GM12892 (cell line): ENCODE results near the gene RBMS1.

Experiments used
- POLR2A ChIP-seq: IDR thresholded peaks from 2 replicates; pipeline ENCODE4 v1.6.1; 2011; ENCODE audit warnings: low read depth, low read length, control low read depth
- TAF1 ChIP-seq: IDR thresholded peaks from 2 replicates; pipeline ENCODE4 v1.6.1; 2011; ENCODE audit warnings: low read depth, mild to moderate bottlenecking, control low read depth, low read length, borderline replicate concordance

DNA sequence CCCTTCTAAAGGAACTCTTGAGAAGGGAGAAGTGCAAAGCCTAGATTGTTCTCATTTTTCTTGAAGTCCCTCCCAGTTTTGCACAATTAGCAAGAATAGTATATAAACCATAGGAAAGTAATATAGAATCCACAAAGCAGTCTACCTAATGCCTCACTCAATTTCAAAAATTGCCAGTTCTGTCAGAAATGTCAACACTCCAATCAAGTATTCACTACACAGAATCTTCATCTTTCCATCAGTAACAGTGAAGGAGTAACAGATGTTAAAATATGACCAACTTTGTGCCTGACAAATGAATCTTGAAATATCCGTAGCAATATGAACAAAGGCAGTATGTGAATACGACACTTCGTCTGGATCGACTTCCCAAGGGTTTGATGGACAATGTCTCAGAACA, 56.3 kb downstream of the RBMS1 start:
- TF ChIP-seq TAF1 (no peak), POLR2A (no peak)
